Breast epithelium (tissue), 4 donors: ENCODE results near the gene CBFA2T3. TPM values are rescaled to one million over a fixed set of nuclear protein-coding genes. Genes with fewer than 3 reads are reported as not detected.

Experiments used
- DNase-seq, 2 donors: peaks; one replicate each; pipeline ENCODE4 v3.0.0-alpha.2; 2019; ENCODE audit warnings: low spot score in 2 of 2
- H3K27ac ChIP-seq, 2 donors: fragments of 200-600 bp; sonication (generic) in 1 of 2; one replicate each; pipeline ENCODE4 v1.5.1; 2016 to 2019; ENCODE audit warnings: mild to moderate bottlenecking in 1 of 2
- H3K27me3 ChIP-seq, 2 donors: fragments of 200-600 bp; sonication (generic) in 1 of 2; one replicate each; pipeline versions ENCODE4 v1.5.1 to v1.6.0; 2017 to 2019; ENCODE audit warnings: control low read depth in 1 of 2, mild to moderate bottlenecking in 1 of 2
- H3K36me3 ChIP-seq: fragments of 200-600 bp; one replicate; pipeline ENCODE4 v1.5.1; 2019
- H3K4me1 ChIP-seq, 2 donors: fragments of 200-600 bp; sonication (generic); one replicate each; pipeline ENCODE4 v1.5.1; 2016 to 2019; ENCODE audit warnings: control low read depth in 1 of 2
- H3K4me3 ChIP-seq, 3 donors: fragments of 200-600 bp; sonication (generic); 1 replicate in 2 of 3; 2 replicates in 1 of 3; pipeline ENCODE4 v1.5.1; 2016 to 2019; ENCODE audit warnings: mild to moderate bottlenecking in 3 of 3, moderate library complexity in 2 of 3
- H3K9me3 ChIP-seq, 2 donors: fragments of 200-600 bp; sonication (generic) in 1 of 2; one replicate each; pipeline ENCODE4 v1.5.1; 2016 to 2019; ENCODE audit warnings: control low read depth in 1 of 2
- POLR2A ChIP-seq: fragments of 450-650 bp; IDR thresholded peaks from one replicate; pipeline ENCODE4 v1.6.1; 2016; ENCODE audit warnings: antibody characterized with exemption, mild to moderate bottlenecking, moderate library complexity
- POLR2AphosphoS5 ChIP-seq, 3 donors: sonication (generic); formaldehyde crosslinking; IDR thresholded peaks; one replicate each; pipeline ENCODE4 v1.6.1; 2017; ENCODE audit warnings: antibody characterized with exemption in 3 of 3
- intact Hi-C: fragments of 100-400 bp; cut with DNase I; formaldehyde crosslinking; loops from one replicate; pipeline ENCODE4 v1.15.1; 2023; ENCODE audit warnings: low total_unique reads
- total RNA-seq, 3 donors: library from RNA; depleted of rRNA; stranded (reverse); fragments of >200 nt; gene quantifications; one replicate each; pipeline ENCODE4 v1.1.0, GENCODE V29; 2016
- TF ChIP-seq, protein P1 (sequence below), 3 donors: fragments of 450-650 bp; IDR thresholded peaks; one replicate each; pipeline ENCODE4 v1.5.1; 2016 to 2017; ENCODE audit warnings: antibody characterized with exemption in 3 of 3, mild to moderate bottlenecking in 3 of 3, moderate library complexity in 3 of 3

The CBFA2T3 gene
- total RNA-seq, 3 donors from 2014 or later = 0.64 to 2.3 (median 0.88) TPM

- no peaks in the 10 kb centered on the region for H3K36me3 ChIP-seq
- DNase-seq = no peak
- intact Hi-C loops = loop anchor here (1.0 kb wide), 1 partner anchor 46 kb away; no protein-coding TSS in a partner anchor
- H3K27me3 ChIP-seq = no peaks in the 10 kb centered on the region
- no peaks in the 10 kb centered on the region for H3K4me1 ChIP-seq
- H3K9me3 ChIP-seq = no peaks in the 10 kb centered on the region
- peak overlapping the region in 1 of 2 donors; percentile 84 for H3K27ac ChIP-seq
- TF ChIP-seq, protein P1, sequence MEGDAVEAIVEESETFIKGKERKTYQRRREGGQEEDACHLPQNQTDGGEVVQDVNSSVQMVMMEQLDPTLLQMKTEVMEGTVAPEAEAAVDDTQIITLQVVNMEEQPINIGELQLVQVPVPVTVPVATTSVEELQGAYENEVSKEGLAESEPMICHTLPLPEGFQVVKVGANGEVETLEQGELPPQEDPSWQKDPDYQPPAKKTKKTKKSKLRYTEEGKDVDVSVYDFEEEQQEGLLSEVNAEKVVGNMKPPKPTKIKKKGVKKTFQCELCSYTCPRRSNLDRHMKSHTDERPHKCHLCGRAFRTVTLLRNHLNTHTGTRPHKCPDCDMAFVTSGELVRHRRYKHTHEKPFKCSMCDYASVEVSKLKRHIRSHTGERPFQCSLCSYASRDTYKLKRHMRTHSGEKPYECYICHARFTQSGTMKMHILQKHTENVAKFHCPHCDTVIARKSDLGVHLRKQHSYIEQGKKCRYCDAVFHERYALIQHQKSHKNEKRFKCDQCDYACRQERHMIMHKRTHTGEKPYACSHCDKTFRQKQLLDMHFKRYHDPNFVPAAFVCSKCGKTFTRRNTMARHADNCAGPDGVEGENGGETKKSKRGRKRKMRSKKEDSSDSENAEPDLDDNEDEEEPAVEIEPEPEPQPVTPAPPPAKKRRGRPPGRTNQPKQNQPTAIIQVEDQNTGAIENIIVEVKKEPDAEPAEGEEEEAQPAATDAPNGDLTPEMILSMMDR (IDR thresholded peaks at IDR 0.05) = no peak
- no peak for TF ChIP-seq POLR2A
- TF ChIP-seq POLR2AphosphoS5 (IDR thresholded peaks at IDR 0.05) = no peak
- peak overlapping the region in 1 of 3 donors; percentile 8 for H3K4me3 ChIP-seq
These were observed 90.0 kb downstream of the CBFA2T3 start for GRCh38 chr16:88886845-88887521.

DNA sequence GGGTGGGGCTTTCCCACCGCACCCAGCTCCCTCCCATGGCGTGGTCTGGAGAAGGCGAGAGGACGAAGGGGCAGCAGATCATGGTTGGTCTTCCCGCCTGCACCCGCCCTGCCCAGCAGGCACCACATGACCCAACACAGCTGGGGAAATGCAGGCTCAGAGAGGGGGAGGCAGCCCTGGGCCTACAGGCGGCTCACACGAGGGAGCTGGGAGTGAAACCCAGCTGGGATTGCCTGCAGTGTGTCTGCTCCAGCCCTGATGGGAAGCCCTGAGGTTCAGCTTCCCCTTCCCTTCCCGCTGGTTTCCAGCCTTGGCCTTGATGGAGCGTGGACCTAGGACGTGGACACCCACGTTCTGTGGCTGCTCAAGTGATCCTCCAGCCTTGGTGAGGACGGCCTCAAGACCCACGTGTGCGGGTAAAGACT is 90.6 kb downstream of the CBFA2T3 start:
- H3K27ac ChIP-seq = peak overlapping the region in 1 of 2 donors; percentile 84
- intact Hi-C loops = loop anchor here (1.0 kb wide), 1 partner anchor 45 kb away; no protein-coding TSS in a partner anchor

DNA sequence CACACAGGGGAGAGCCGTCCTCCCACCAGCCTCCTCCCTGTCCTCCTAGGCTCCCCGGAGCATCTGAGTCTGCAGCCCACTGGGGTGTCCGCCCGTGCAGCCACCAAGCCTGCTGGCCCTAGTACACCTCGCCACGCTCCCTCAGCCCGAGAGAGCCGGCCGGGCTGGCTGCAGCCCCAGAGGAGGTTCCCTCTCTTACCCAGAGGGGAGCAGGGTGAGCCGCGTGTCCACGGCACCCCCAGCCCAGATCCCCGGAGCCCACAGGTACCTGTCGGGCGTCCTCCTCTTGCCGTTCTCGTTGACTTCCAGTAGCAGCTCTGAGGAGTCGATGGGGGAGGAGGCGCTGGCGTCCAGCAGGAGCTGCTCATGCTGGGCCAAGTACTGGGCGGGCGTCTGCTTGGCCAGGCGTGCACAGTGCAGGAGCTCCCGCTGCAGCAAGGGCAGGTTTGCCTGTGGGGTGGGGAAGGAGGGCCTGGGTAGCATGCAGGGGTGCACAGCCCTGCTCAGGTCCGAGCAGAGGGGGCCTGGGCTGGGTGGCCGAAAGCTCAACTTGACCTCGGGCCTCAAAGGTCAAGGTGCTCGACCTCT is 91.2 kb downstream of the CBFA2T3 start:
- H3K4me3 ChIP-seq = no peak overlapping the region
- intact Hi-C loops = loop anchor here (1.0 kb wide), 1 partner anchor 44 kb away; no protein-coding TSS in a partner anchor
- TF ChIP-seq POLR2A (no peak), POLR2AphosphoS5 (IDR thresholded peaks at IDR 0.05) (no peak)
- TF ChIP-seq, protein P1 (IDR thresholded peaks at IDR 0.05) = no peak
- no peaks in the 10 kb centered on the region for H3K36me3 ChIP-seq
- H3K9me3 ChIP-seq = no peaks in the 10 kb centered on the region
- no peaks in the 10 kb centered on the region for H3K27me3 ChIP-seq
- H3K4me1 ChIP-seq = no peaks in the 10 kb centered on the region
- peak overlapping the region in 1 of 2 donors; percentile 84 for H3K27ac ChIP-seq
- DNase-seq = no peak

More for the DNA sequence above, 90.6 kb downstream of the CBFA2T3 start:
- DNase-seq = no peak
- H3K4me3 ChIP-seq = peak overlapping the region in 1 of 3 donors; percentile 8
- no peaks in the 10 kb centered on the region for H3K36me3 ChIP-seq
- TF ChIP-seq POLR2AphosphoS5 (IDR thresholded peaks at IDR 0.05) = no peak
- TF ChIP-seq POLR2A = no peak
- TF ChIP-seq, protein P1 (IDR thresholded peaks at IDR 0.05) = no peak
- H3K4me1 ChIP-seq = no peaks in the 10 kb centered on the region
- no peaks in the 10 kb centered on the region for H3K27me3 ChIP-seq
- no peaks in the 10 kb centered on the region for H3K9me3 ChIP-seq

GRCh38 chr16:88884569-88885271 is 92.3 kb downstream of the CBFA2T3 start:
- TF ChIP-seq, protein P1 (IDR thresholded peaks at IDR 0.05) = no peak
- TF ChIP-seq POLR2AphosphoS5 (IDR thresholded peaks at IDR 0.05) (no peak), POLR2A (no peak)
- no peaks in the 10 kb centered on the region for H3K9me3 ChIP-seq
- H3K4me1 ChIP-seq = no peaks in the 10 kb centered on the region
- DNase-seq = no peak
- H3K27me3 ChIP-seq = no peaks in the 10 kb centered on the region
- no peak overlapping the region for H3K4me3 ChIP-seq
- H3K36me3 ChIP-seq = no peaks in the 10 kb centered on the region
- intact Hi-C loops = no loop called here
- H3K27ac ChIP-seq = no peak overlapping the region
